Epithelial cell of esophagus (primary cell): ENCODE data around the gene TAGLN2.

Source experiments
- DNase-seq: peaks from one replicate; pipeline ENCODE4 v3.0.0; 2010; ENCODE audit warnings: low read depth
- H3K4me3 ChIP-seq: 2 replicates; pipeline ENCODE4 v1.5.1; 2011; ENCODE audit warnings: mild to moderate bottlenecking, low read length, control low read depth
- CTCF ChIP-seq: IDR thresholded peaks from 2 replicates; pipeline ENCODE4 v1.5.1; 2011; ENCODE audit warnings: low read depth, mild to moderate bottlenecking, low read length, control low read depth, inconsistent platforms; ENCODE audit not compliant: insufficient read depth; ENCODE audit errors: missing control alignments

Gene TAGLN2

GRCh38 chr1:159935719-159936272 lies 10.5 kb upstream of the TAGLN2 start:
- no peak for DNase-seq
- no peak overlapping the region for H3K4me3 ChIP-seq
- no peak for TF ChIP-seq CTCF

GRCh38 chr1:159935305-159935704 lies 10.0 kb upstream of the TAGLN2 start:
- no peak overlapping the region for H3K4me3 ChIP-seq
- no peak for TF ChIP-seq CTCF
- no peak for DNase-seq

GRCh38 chr1:159934136-159935039 lies 9.1 kb upstream of the TAGLN2 start:
- no peak for DNase-seq
- no peak for TF ChIP-seq CTCF
- H3K4me3 ChIP-seq: no peak overlapping the region

- TF ChIP-seq CTCF: no peak
- DNase-seq: peak; percentile 94
- H3K4me3 ChIP-seq: no peak overlapping the region
These were observed 8.0 kb upstream of the TAGLN2 start for GRCh38 chr1:159933347-159933746.

- no peak for TF ChIP-seq CTCF
- DNase-seq: peak; percentile 64
- no peak overlapping the region for H3K4me3 ChIP-seq
These were observed 7.3 kb upstream of the TAGLN2 start for GRCh38 chr1:159932296-159933285.

- no peak overlapping the region for H3K4me3 ChIP-seq
- no peak for DNase-seq
- TF ChIP-seq CTCF: no peak
These were observed 6.5 kb upstream of the TAGLN2 start for GRCh38 chr1:159931795-159932173.
